Measurements from ENCODE around the gene IER5L.

Gene IER5L

GRCh38 chr9:129136446-129137035 is 41.5 kb downstream of the IER5L start:
- H3K27ac ChIP-seq (ENCODE audit: low read length), result no peak overlapping the region
- no peak for DNase-seq
- H4K20me1 ChIP-seq (ENCODE audit: insufficient read depth, low read length), result no peaks in the 10 kb centered on the region; the same call in 1 of the 2 replicates
- H3K79me2 ChIP-seq (ENCODE audit: insufficient read depth, low read length), result peaks cover 8% of the 10 kb centered on the region
- no peak overlapping the region for H3K9ac ChIP-seq (ENCODE audit: low read depth, low read length)
- H3K36me3 ChIP-seq (ENCODE audit: insufficient read depth, low read length), result peaks cover 61% of the 10 kb centered on the region
- H3K4me3 ChIP-seq (ENCODE audit: low read depth in 1 of 2, low read length in 2 of 2), result no peak overlapping the region
- no peaks in the 10 kb centered on the region for H3K9me3 ChIP-seq (ENCODE audit: insufficient read depth, low read length, severe bottlenecking)
- TF ChIP-seq EZH2 (IDR thresholded peaks at IDR 0.05; ENCODE audit: borderline replicate concordance, low read depth, low read length, severe bottlenecking) (no peak), CTCF (IDR thresholded peaks at IDR 0.05; ENCODE audit: borderline replicate concordance, extremely low read depth, low read length, poor library complexity, severe bottlenecking) (no peak)
- no peak for ATAC-seq (ENCODE audit: insufficient read depth, low read depth)
- H3K4me2 ChIP-seq (ENCODE audit: insufficient read depth, low read length), result no peak overlapping the region
- H2AFZ ChIP-seq (ENCODE audit: low read depth, low read length), result no peak overlapping the region
- H3K4me1 ChIP-seq (ENCODE audit: insufficient read depth, low read length), result peaks cover 29% of the 10 kb centered on the region
- H3K27me3 ChIP-seq (ENCODE audit: insufficient read depth, low read length, poor library complexity), result no peaks in the 10 kb centered on the region

DNA sequence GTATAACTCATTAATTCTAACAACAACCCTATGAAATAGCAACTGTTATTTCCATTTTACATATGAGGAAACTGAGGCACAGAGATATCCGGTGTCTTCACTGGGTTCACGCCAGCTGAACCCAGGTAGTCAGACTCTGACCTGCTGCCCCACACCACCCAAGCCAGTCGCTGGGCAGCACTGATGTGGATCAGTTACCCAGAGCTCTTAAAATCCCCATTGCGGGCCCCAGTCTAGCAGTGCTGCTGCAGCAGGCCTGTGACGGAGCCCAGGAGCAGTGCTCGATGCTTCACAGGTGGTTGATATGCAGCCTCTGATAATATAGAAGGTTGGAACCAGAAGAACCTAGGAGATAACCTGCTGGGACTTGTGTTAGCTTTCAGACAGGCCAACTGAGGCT is 42.6 kb downstream of the IER5L start:
- H3K9ac ChIP-seq (ENCODE audit: low read depth, low read length), result no peak overlapping the region
- no peak overlapping the region for H3K4me2 ChIP-seq (ENCODE audit: insufficient read depth, low read length)
- no peaks in the 10 kb centered on the region for H3K79me2 ChIP-seq (ENCODE audit: insufficient read depth, low read length)
- H3K9me3 ChIP-seq (ENCODE audit: insufficient read depth, low read length, severe bottlenecking), result no peaks in the 10 kb centered on the region
- TF ChIP-seq EZH2 (IDR thresholded peaks at IDR 0.05; ENCODE audit: borderline replicate concordance, low read depth, low read length, severe bottlenecking) (no peak), CTCF (IDR thresholded peaks at IDR 0.05; ENCODE audit: borderline replicate concordance, extremely low read depth, low read length, poor library complexity, severe bottlenecking) (no peak)
- H4K20me1 ChIP-seq (ENCODE audit: insufficient read depth, low read length), result peaks cover 7% of the 10 kb centered on the region
- H3K27me3 ChIP-seq (ENCODE audit: insufficient read depth, low read length, poor library complexity), result no peaks in the 10 kb centered on the region
- peaks cover 19% of the 10 kb centered on the region for H3K4me1 ChIP-seq (ENCODE audit: insufficient read depth, low read length)
- DNase-seq, result no peak
- no peak overlapping the region for H3K27ac ChIP-seq (ENCODE audit: low read length)
- ATAC-seq (ENCODE audit: insufficient read depth, low read depth), result no peak
- no peak overlapping the region for H2AFZ ChIP-seq (ENCODE audit: low read depth, low read length)
- H3K36me3 ChIP-seq (ENCODE audit: insufficient read depth, low read length), result peaks cover 68% of the 10 kb centered on the region
- no peak overlapping the region for H3K4me3 ChIP-seq (ENCODE audit: low read depth in 1 of 2, low read length in 2 of 2)

DNA sequence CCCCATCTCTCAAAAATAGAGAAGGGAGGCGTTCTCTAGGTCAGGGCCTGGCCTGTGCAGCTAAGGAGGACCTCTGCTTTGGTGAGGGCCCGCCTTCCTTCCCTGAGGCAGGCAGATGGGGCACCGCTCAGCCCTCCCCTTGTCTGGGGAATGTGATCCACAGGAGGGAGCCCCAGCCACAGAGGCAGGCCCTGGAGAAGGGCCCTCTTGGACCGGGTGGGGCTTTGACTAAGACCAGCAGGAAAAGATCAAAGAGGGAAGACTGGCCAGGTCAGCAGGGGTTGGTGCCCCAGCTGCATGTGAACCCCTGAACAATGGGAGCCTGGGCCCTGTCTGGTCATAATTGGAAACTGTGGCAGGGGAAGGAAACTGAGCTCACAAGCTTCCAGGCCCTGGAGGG is 45.0 kb downstream of the IER5L start:
- no peaks in the 10 kb centered on the region for H3K27me3 ChIP-seq (ENCODE audit: insufficient read depth, low read length, poor library complexity)
- H4K20me1 ChIP-seq (ENCODE audit: insufficient read depth, low read length), result peaks cover 7% of the 10 kb centered on the region
- ATAC-seq (ENCODE audit: insufficient read depth, low read depth) (no peak), DNase-seq (no peak)
- H3K36me3 ChIP-seq (ENCODE audit: insufficient read depth, low read length), result peaks cover 80% of the 10 kb centered on the region
- H3K27ac ChIP-seq (ENCODE audit: low read length), result no peak overlapping the region
- no peak overlapping the region for H3K4me2 ChIP-seq (ENCODE audit: insufficient read depth, low read length)
- H3K9ac ChIP-seq (ENCODE audit: low read depth, low read length), result no peak overlapping the region
- TF ChIP-seq CTCF (IDR thresholded peaks at IDR 0.05; ENCODE audit: borderline replicate concordance, extremely low read depth, low read length, poor library complexity, severe bottlenecking) (no peak), EZH2 (IDR thresholded peaks at IDR 0.05; ENCODE audit: borderline replicate concordance, low read depth, low read length, severe bottlenecking) (no peak)
- no peaks in the 10 kb centered on the region for H3K79me2 ChIP-seq (ENCODE audit: insufficient read depth, low read length)
- H3K4me1 ChIP-seq (ENCODE audit: insufficient read depth, low read length), result no peaks in the 10 kb centered on the region
- H2AFZ ChIP-seq (ENCODE audit: low read depth, low read length), result no peak overlapping the region
- H3K9me3 ChIP-seq (ENCODE audit: insufficient read depth, low read length, severe bottlenecking), result no peaks in the 10 kb centered on the region
- no peak overlapping the region for H3K4me3 ChIP-seq (ENCODE audit: low read depth in 1 of 2, low read length in 2 of 2)

Measured in DND-41 (cell line).